ENCODE data around the gene GALNT2.

GRCh38 chr1:230148768-230149469, 81.9 kb downstream of the GALNT2 start:
- TF ChIP-seq POLR2A (IDR thresholded peaks at IDR 0.05; ENCODE audit: low read length) (no peak), GATA1 (IDR thresholded peaks at IDR 0.05; ENCODE audit: low read depth, low read length) (no peak)
